Activated naive CD4-positive, alpha-beta T cell treated with anti-CD3 and anti-CD28 coated beads for 36 hours (primary cell): ENCODE results near the gene MERTK. TPM values are rescaled to one million over a fixed set of nuclear protein-coding genes. Genes with fewer than 3 reads are reported as not detected.
A peak's percentile ranks its signal among the peaks of the same experiment; 100 is the strongest.

Source experiments
- CTCF ChIA-PET: fragments of 350-600 bp; sonication (Branson Sonifier 250); formaldehyde crosslinking; loops from one replicate; lab custom pipeline; 2021; ENCODE audit warnings: antibody characterized with exemption; lab: Charles Lee
- DNase-seq: peaks from one replicate; pipeline ENCODE4 v3.0.0-alpha.2; 2020
- H3K27ac Mint-ChIP-seq: one replicate; pipeline ENCODE4 v1.8.0; 2021; ENCODE audit warnings: mild to moderate bottlenecking, mixed read lengths
- H3K27me3 Mint-ChIP-seq: one replicate; pipeline ENCODE4 v1.8.0; 2021; ENCODE audit warnings: low read depth, mixed read lengths
- H3K36me3 Mint-ChIP-seq: one replicate; pipeline ENCODE4 v1.8.0; 2021; ENCODE audit warnings: low read depth, mixed read lengths
- H3K4me1 Mint-ChIP-seq: one replicate; pipeline ENCODE4 v1.8.0; 2021; ENCODE audit warnings: low read depth, mixed read lengths
- H3K4me3 Mint-ChIP-seq: one replicate; pipeline ENCODE4 v1.8.0; 2021; ENCODE audit warnings: mild to moderate bottlenecking, moderate library complexity, mixed read lengths
- H3K9me3 Mint-ChIP-seq: one replicate; pipeline ENCODE4 v1.8.0; 2021; ENCODE audit warnings: mixed read lengths
- intact Hi-C: fragments of 100-400 bp; cut with micrococcal nuclease; formaldehyde crosslinking; loops from one replicate; pipeline ENCODE4 v1.15.1; 2023
- total RNA-seq, 2 experiments: library from RNA; stranded (reverse); gene quantifications; one replicate each; pipeline ENCODE4 v1.2.3, GENCODE V29; 2021

The MERTK gene
- total RNA-seq, 2 experiments from 2014 or later: 0.57 to 0.88 TPM

DNA sequence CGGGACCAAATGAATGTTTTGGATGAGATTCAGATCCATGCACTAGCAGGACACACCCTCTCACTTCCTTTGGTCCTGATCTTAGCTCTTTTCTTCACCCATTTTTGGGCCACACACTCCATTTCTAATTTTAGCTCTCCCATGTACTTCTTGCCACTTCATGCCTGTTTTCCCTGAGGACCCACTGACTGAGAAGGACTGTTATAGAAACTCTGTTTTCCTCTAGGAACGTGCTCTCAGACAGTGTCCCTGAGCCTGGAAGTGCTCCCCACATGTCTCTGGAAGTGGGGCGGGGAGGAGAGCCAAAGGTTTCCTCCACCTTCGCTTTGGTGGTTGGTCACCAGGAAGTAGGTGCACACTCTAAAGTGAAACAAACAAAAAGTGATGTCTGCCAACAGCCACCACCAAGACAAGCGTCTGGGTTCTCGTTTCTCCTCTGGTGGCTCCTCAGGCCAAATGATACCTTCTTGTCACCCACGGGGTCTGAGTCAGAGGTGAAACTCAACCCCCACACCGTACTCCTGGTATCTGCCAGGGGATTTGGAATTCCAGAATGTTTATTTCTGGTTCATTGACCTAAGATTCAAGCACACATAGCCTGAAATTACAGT is 74.7 kb downstream of the MERTK start:
- CTCF ChIA-PET: no interaction called here
- Mint-ChIP-seq H3K4me1 (no peaks in the 10 kb centered on the region), H3K9me3 (peaks cover 7% of the 10 kb centered on the region), H3K4me3 (no peak overlapping the region), H3K27me3 (peaks cover 10% of the 10 kb centered on the region), H3K27ac (no peak overlapping the region), H3K36me3 (no peaks in the 10 kb centered on the region)
- DNase-seq: no peak
- intact Hi-C loops: no loop called here

GRCh38 chr2:111973701-111974100 is 75.3 kb downstream of the MERTK start:
- no peak overlapping the region for H3K4me3 Mint-ChIP-seq
- H3K27me3 Mint-ChIP-seq: peaks cover 10% of the 10 kb centered on the region
- H3K4me1 Mint-ChIP-seq: no peaks in the 10 kb centered on the region
- H3K9me3 Mint-ChIP-seq: peaks cover 7% of the 10 kb centered on the region
- no peaks in the 10 kb centered on the region for H3K36me3 Mint-ChIP-seq
- intact Hi-C loops: no loop called here
- no peak for DNase-seq
- CTCF ChIA-PET: no interaction called here
- H3K27ac Mint-ChIP-seq: no peak overlapping the region

DNA sequence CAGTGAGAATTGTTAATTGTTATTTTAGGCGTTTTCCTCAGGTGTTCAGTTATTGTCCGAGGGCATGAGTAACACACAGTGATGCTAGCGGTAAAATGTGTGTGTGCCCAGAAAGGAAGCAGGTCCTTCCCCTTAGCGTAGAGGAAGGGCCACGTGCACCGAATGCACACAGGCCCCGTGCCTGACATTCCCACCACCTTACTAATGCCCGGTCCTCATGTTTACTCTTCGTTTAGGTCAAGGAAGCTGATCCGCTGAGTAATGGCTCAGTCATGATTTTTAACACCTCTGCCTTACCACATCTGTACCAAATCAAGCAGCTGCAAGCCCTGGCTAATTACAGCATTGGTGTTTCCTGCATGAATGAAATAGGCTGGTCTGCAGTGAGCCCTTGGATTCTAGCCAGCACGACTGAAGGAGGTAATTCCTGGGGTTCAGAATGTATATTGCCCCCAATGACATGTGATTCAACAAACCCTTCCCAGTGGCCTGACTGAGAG is 76.7 kb downstream of the MERTK start:
- H3K4me3 Mint-ChIP-seq: no peak overlapping the region
- intact Hi-C loops: no loop called here
- no peaks in the 10 kb centered on the region for H3K36me3 Mint-ChIP-seq
- H3K4me1 Mint-ChIP-seq: no peaks in the 10 kb centered on the region
- DNase-seq: no peak
- no peak overlapping the region for H3K27ac Mint-ChIP-seq
- peaks cover 10% of the 10 kb centered on the region for H3K27me3 Mint-ChIP-seq
- CTCF ChIA-PET: no interaction called here
- H3K9me3 Mint-ChIP-seq: peaks cover 7% of the 10 kb centered on the region

- H3K4me1 Mint-ChIP-seq: no peaks in the 10 kb centered on the region
- H3K27me3 Mint-ChIP-seq: peaks cover 10% of the 10 kb centered on the region
- no peaks in the 10 kb centered on the region for H3K36me3 Mint-ChIP-seq
- no peak overlapping the region for H3K4me3 Mint-ChIP-seq
- CTCF ChIA-PET: no interaction called here
- H3K27ac Mint-ChIP-seq: no peak overlapping the region
- intact Hi-C loops: no loop called here
- no peak for DNase-seq
- H3K9me3 Mint-ChIP-seq: peaks cover 7% of the 10 kb centered on the region
These were observed 77.4 kb downstream of the MERTK start for GRCh38 chr2:111975819-111976218.

DNA sequence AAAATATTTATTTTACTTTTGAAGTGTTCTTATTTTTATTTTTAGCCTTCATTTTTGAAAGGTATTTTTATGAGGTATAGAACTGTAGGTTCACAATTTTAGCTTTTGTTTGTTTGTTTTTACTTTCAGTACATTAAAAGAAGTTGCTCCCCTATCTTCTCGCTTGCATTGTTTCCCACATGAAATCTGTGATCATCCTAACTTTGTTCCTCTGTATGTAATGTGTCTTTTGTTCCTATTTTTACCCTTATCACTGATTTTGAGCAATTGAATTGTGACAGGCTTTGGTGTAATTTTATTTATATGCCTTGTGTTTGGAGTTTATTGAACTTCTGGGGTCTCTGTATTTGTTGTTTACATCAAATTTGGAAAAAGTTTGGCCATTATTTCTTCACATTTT is 78.8 kb downstream of the MERTK start:
- H3K27ac Mint-ChIP-seq: no peak overlapping the region
- H3K9me3 Mint-ChIP-seq: peaks cover 7% of the 10 kb centered on the region
- H3K27me3 Mint-ChIP-seq: peaks cover 5% of the 10 kb centered on the region
- H3K36me3 Mint-ChIP-seq: no peaks in the 10 kb centered on the region
- intact Hi-C loops: no loop called here
- no peak for DNase-seq
- peaks cover under 1% of the 10 kb centered on the region for H3K4me1 Mint-ChIP-seq
- CTCF ChIA-PET: no interaction called here
- no peak overlapping the region for H3K4me3 Mint-ChIP-seq

- Mint-ChIP-seq H3K27ac (no peak overlapping the region), H3K4me1 (peaks cover 13% of the 10 kb centered on the region), H3K27me3 (peaks cover 1% of the 10 kb centered on the region), H3K9me3 (peaks cover 7% of the 10 kb centered on the region), H3K4me3 (no peak overlapping the region), H3K36me3 (no peaks in the 10 kb centered on the region)
- DNase-seq: no peak
- intact Hi-C loops: no loop called here
- CTCF ChIA-PET: interaction anchor here (0.8 kb wide), 1 partner anchor 83 kb away, joined by 4 read pairs; no protein-coding TSS in a partner anchor
These were observed 80.2 kb downstream of the MERTK start for GRCh38 chr2:111978452-111979170.

DNA sequence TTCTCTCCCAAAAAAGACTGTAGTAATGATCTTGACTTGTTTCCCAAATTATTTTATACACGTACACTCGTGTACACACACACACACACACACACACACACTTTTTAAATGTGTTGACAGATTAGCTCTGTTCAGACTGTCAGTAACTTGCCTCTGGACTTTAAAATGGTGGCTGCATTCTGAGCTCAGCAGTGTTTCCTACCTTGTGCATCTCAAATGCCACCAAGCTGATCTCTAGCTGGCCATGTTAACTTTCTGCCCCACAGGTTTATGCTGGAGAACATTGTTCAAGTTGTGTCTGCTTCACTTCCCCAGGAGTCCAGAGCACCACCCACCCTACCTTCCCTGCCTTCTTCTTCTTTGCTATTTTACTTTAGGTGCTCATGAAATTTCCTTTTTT is 83.3 kb downstream of the MERTK start:
- H3K4me3 Mint-ChIP-seq: no peak overlapping the region
- H3K27me3 Mint-ChIP-seq: no peaks in the 10 kb centered on the region
- CTCF ChIA-PET: no interaction called here
- peaks cover 7% of the 10 kb centered on the region for H3K9me3 Mint-ChIP-seq
- peaks cover 13% of the 10 kb centered on the region for H3K4me1 Mint-ChIP-seq
- no peaks in the 10 kb centered on the region for H3K36me3 Mint-ChIP-seq
- intact Hi-C loops: loop anchor here (2.0 kb wide), 1 partner anchor 51 kb away; no protein-coding TSS in a partner anchor
- no peak for DNase-seq
- H3K27ac Mint-ChIP-seq: no peak overlapping the region

DNA sequence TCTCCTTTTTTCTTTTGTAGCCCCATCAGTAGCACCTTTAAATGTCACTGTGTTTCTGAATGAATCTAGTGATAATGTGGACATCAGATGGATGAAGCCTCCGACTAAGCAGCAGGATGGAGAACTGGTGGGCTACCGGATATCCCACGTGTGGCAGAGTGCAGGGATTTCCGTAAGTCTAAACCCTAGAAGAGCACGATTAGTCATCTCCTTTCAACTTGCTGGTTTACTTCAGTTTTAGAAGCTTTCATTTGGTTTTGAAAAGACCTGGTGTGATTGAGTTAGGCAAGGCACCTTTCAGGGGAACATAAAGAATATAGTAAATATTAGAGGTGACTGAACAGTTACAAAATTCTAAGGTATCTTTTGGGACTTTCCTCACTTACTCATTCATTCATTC is 84.4 kb downstream of the MERTK start:
- H3K4me3 Mint-ChIP-seq: no peak overlapping the region

DNA sequence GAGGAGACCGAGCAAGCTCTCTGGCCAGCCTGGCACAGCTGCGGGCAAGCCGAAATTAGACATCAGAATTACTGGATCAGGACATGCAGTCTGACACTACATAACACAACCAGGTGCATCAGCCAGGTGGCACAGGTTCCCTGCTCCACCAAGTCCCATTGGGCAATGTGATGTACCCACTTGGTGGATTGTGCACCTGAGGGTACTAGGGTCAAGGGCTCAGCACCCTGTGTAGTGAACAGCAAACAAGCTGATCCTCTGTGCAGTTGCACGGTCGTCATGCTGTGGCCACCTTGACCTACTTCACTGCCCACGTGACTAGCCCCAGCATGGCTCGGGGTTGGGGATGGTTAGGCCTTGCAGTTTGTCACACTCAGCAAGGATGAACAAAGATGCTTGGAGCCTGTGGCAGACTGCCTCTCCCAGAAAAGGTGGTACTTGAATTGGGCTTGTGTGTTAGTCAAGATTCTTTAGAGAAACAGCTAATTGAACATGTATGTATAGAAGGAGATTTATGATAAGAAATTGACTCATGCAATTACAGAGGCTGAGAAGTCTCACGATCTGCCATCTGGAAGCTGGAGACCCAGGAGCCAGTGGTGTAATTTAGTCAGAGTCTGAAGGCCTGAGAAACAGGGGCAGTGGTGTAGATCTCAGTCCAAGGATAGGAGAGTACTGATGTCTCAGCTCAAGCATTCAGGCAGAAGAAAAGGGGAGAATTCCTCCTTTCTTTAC is 85.2 kb downstream of the MERTK start:
- CTCF ChIA-PET: interaction anchor here (0.8 to 1.3 kb wide), 3 partner anchors 13 to 96 kb away, joined by 3 read pairs; no protein-coding TSS in a partner anchor
- Mint-ChIP-seq H3K9me3 (no peaks in the 10 kb centered on the region), H3K27me3 (no peaks in the 10 kb centered on the region), H3K36me3 (no peaks in the 10 kb centered on the region), H3K4me3 (no peak overlapping the region), H3K27ac (no peak overlapping the region), H3K4me1 (peaks cover 13% of the 10 kb centered on the region)
- intact Hi-C loops: loop anchor here (2.0 kb wide), 1 partner anchor 53 kb away; no protein-coding TSS in a partner anchor
- no peak for DNase-seq

More for the DNA sequence above, 84.4 kb downstream of the MERTK start:
- Mint-ChIP-seq H3K4me1 (peaks cover 13% of the 10 kb centered on the region), H3K9me3 (peaks cover under 1% of the 10 kb centered on the region), H3K27ac (peak overlapping the region; percentile 26), H3K27me3 (no peaks in the 10 kb centered on the region), H3K36me3 (no peaks in the 10 kb centered on the region)
- intact Hi-C loops: loop anchor here (2.0 kb wide), 1 partner anchor 52 kb away; no protein-coding TSS in a partner anchor
- peak; percentile 47 for DNase-seq
- CTCF ChIA-PET: interaction anchor here (0.7 kb wide), 1 partner anchor 110 kb away, joined by 3 read pairs; no protein-coding TSS in a partner anchor

GRCh38 chr2:111984213-111984604 is 85.8 kb downstream of the MERTK start:
- intact Hi-C loops: no loop called here
- H3K36me3 Mint-ChIP-seq: no peaks in the 10 kb centered on the region
- H3K27ac Mint-ChIP-seq: no peak overlapping the region
- no peak for DNase-seq
- H3K4me3 Mint-ChIP-seq: no peak overlapping the region
- H3K27me3 Mint-ChIP-seq: no peaks in the 10 kb centered on the region
- H3K9me3 Mint-ChIP-seq: no peaks in the 10 kb centered on the region
- H3K4me1 Mint-ChIP-seq: peaks cover 13% of the 10 kb centered on the region
- CTCF ChIA-PET: interaction anchor here (0.6 to 1.3 kb wide), 4 partner anchors 13 to 179 kb away, joined by 3 read pairs; no protein-coding TSS in a partner anchor

DNA sequence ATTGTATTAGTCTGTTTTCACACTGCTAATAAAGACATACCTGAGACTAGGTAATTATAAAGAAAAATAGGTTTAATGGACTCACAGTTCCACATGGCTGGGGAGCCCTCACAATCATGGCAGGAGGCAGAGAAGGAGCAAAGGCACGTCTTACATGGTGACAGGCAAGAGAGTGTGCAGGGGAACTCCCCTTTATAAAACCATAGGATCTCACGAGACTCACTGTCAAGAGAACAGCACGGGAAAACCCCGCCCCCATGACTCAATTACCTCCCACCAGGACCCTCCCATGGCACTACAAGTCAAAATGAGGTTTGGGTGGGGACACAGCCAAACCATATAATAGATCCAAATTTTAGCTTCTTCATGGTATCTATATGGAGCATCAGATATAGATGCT is 87.1 kb downstream of the MERTK start:
- no peaks in the 10 kb centered on the region for H3K9me3 Mint-ChIP-seq
- CTCF ChIA-PET: interaction anchor here (1.1 kb wide), 1 partner anchor 86 kb away, joined by 4 read pairs; no protein-coding TSS in a partner anchor
- H3K27me3 Mint-ChIP-seq: no peaks in the 10 kb centered on the region
- H3K27ac Mint-ChIP-seq: no peak overlapping the region
- intact Hi-C loops: no loop called here
- H3K4me1 Mint-ChIP-seq: peaks cover 13% of the 10 kb centered on the region
- no peak for DNase-seq
- no peaks in the 10 kb centered on the region for H3K36me3 Mint-ChIP-seq
- H3K4me3 Mint-ChIP-seq: no peak overlapping the region
